ENCODE data around the gene FAAP100. TPM values are rescaled to one million over a fixed set of nuclear protein-coding genes. Genes with fewer than 3 reads are reported as not detected.

FAAP100 gene
- total RNA-seq, 1 donor from 2014 or later = 13.9 TPM

- peak in 1 of 2 donors; percentile 78 for DNase-seq (ENCODE audit: low read depth in 2 of 2)
Observed at GRCh38 chr17:81576621-81577277, 24.6 kb upstream of the FAAP100 start.

- DNase-seq (ENCODE audit: low read depth in 2 of 2) = no peak
Observed at GRCh38 chr17:81575836-81576235, 23.7 kb upstream of the FAAP100 start.

GRCh38 chr17:81574643-81574956 is 22.4 kb upstream of the FAAP100 start:
- DNase-seq (ENCODE audit: low read depth in 2 of 2) = no peak

- DNase-seq (ENCODE audit: low read depth in 2 of 2) = no peak
Observed at GRCh38 chr17:81573794-81574642, 21.9 kb upstream of the FAAP100 start.

- no peak for DNase-seq (ENCODE audit: low read depth in 2 of 2)
Observed at GRCh38 chr17:81572563-81573168, 20.5 kb upstream of the FAAP100 start.

GRCh38 chr17:81570964-81571363 is 18.8 kb upstream of the FAAP100 start:
- DNase-seq (ENCODE audit: low read depth in 2 of 2) = no peak

GRCh38 chr17:81569986-81570514 is 17.9 kb upstream of the FAAP100 start:
- DNase-seq (ENCODE audit: low read depth in 2 of 2) = no peak

GRCh38 chr17:81568416-81568815 is 16.3 kb upstream of the FAAP100 start:
- no peak for DNase-seq (ENCODE audit: low read depth in 2 of 2)

- DNase-seq (ENCODE audit: low read depth in 2 of 2) = no peak
Observed at GRCh38 chr17:81567191-81567590, 15.0 kb upstream of the FAAP100 start.

GRCh38 chr17:81566461-81567126 is 14.4 kb upstream of the FAAP100 start:
- DNase-seq (ENCODE audit: low read depth in 2 of 2) = peak; percentile 81 to 92

GRCh38 chr17:81565231-81565630 is 13.1 kb upstream of the FAAP100 start:
- DNase-seq (ENCODE audit: low read depth in 2 of 2) = no peak

GRCh38 chr17:81564778-81565177 is 12.6 kb upstream of the FAAP100 start:
- DNase-seq (ENCODE audit: low read depth in 2 of 2) = no peak

GRCh38 chr17:81563861-81564586 is 11.9 kb upstream of the FAAP100 start:
- DNase-seq (ENCODE audit: low read depth in 2 of 2) = no peak

GRCh38 chr17:81561494-81561885 is 9.3 kb upstream of the FAAP100 start:
- peak in 1 of 2 donors; percentile 68 for DNase-seq (ENCODE audit: low read depth in 2 of 2)

GRCh38 chr17:81558941-81559806 is 7.0 kb upstream of the FAAP100 start:
- DNase-seq (ENCODE audit: low read depth in 2 of 2) = peak; percentile 36 to 45

GRCh38 chr17:81558115-81558468 is 5.9 kb upstream of the FAAP100 start:
- DNase-seq (ENCODE audit: low read depth in 2 of 2) = no peak

GRCh38 chr17:81557276-81558114 is 5.3 kb upstream of the FAAP100 start:
- peak in 1 of 2 donors; percentile 74 for DNase-seq (ENCODE audit: low read depth in 2 of 2)

- DNase-seq (ENCODE audit: low read depth in 2 of 2) = no peak
Observed at GRCh38 chr17:81556863-81557262, 4.7 kb upstream of the FAAP100 start.

GRCh38 chr17:81556175-81556691 is 4.1 kb upstream of the FAAP100 start:
- DNase-seq (ENCODE audit: low read depth in 2 of 2) = peak in 1 of 2 donors; percentile 39

All from lung microvascular endothelial cell (primary cell).